Activated naive CD4-positive, alpha-beta T cell (primary cell): ENCODE results near the gene COL9A1.

Experiments
- DNase-seq, 4 experiments: peaks; one replicate each; lab custom pipeline; 2025; lab: John Stamatoyannopoulos, UW

COL9A1 gene

GRCh38 chr6:70171236-70171635 is 131.6 kb downstream of the COL9A1 start:
- DNase-seq: no peak

DNA sequence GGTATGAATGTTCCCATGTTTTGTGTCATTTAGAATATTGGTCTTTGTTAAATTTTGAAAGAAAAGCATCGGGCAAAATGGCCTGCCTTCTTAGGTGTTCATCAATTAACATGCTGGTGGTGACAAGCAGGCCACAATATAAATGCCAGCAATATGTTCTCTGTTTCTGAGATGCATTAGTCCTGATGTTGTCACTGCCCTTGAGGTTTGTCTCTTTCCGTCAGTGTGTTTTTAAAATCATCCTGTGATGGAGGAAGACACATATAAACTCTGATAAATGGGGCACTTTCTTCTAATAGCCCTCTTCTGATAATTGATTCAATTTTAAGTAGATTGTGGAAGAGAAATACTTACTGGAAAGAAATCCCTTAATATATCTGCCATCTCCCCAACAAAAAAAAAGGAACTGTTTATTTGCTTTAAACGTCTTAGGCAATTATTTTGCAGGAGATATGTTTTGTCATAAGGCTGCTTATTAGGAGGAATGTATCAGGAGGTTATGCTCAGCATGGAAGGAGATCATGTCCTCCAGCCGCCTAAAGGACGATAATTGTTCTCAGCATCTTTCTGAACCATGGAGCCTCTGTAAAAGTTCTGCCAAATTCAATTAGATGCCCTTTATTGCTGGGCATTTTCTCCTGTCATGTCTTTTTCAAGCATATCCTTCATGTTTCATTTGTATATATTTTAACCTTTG is 134.1 kb downstream of the COL9A1 start:
- DNase-seq: no peak
